HEK293 (cell line): Measurements from ENCODE around the gene CCDC146.

Experiments used
- CTCF ChIA-PET: fragments of 350-600 bp; formaldehyde crosslinking; extraction: SDS; loops from one replicate; lab custom pipeline; 2021; ENCODE audit warnings: antibody characterized with exemption; lab: Yijun Ruan, JAX
- POLR2A ChIA-PET: fragments of 300-600 bp; formaldehyde crosslinking; extraction: SDS; loops from one replicate; lab custom pipeline; 2020; ENCODE audit warnings: antibody characterized with exemption, inconsistent platforms; lab: Yijun Ruan, JAX
- H3K27ac ChIP-seq: fragments of 200-500 bp; sonication (Bioruptor generic); 2 replicates; pipeline ENCODE4 v1.5.1; 2014; ENCODE audit warnings: low read depth, low read length, control low read depth, inconsistent platforms; ENCODE audit errors: extremely low read depth
- H3K36me3 ChIP-seq, 2 experiments: fragments of 200-500 bp in 1 of 2; sonication (Bioruptor generic) in 1 of 2; 1 replicate in 1 of 2; 2 replicates in 1 of 2; pipeline ENCODE4 v1.5.1; 2014 to 2017; ENCODE audit warnings: inconsistent platforms in 2 of 2, low read length in 2 of 2; ENCODE audit not compliant: control insufficient read depth in 2 of 2, insufficient read depth in 1 of 2
- H3K4me1 ChIP-seq: fragments of 200-500 bp; sonication (Bioruptor generic); 2 replicates; pipeline ENCODE4 v1.5.1; 2014; ENCODE audit warnings: mild to moderate bottlenecking, low read length, inconsistent platforms; ENCODE audit not compliant: control insufficient read depth, insufficient read depth
- H3K4me3 ChIP-seq: 2 replicates; pipeline ENCODE4 v1.5.1; 2011; ENCODE audit warnings: low read depth, mild to moderate bottlenecking, control low read depth, low read length, moderate library complexity
- H3K9me3 ChIP-seq: fragments of 200-500 bp; sonication (Bioruptor generic); 2 replicates; pipeline ENCODE4 v1.5.1; 2014; ENCODE audit warnings: low read depth, low read length, inconsistent platforms; ENCODE audit not compliant: control insufficient read depth, insufficient read depth
- HIC1 ChIP-seq: fragments of 450-650 bp; formaldehyde crosslinking; IDR thresholded peaks from 2 replicates; pipeline ENCODE4 v1.5.1; 2016; ENCODE audit warnings: missing biosample characterization, missing genetic modification characterization
- SCRT1 ChIP-seq: fragments of 450-650 bp; formaldehyde crosslinking; IDR thresholded peaks from 2 replicates; pipeline ENCODE4 v1.5.1; 2016; ENCODE audit warnings: missing biosample characterization, missing genetic modification characterization, borderline replicate concordance
- SP7 ChIP-seq: fragments of 450-650 bp; formaldehyde crosslinking; IDR thresholded peaks from 2 replicates; pipeline ENCODE4 v1.5.1; 2016; ENCODE audit warnings: missing biosample characterization, missing genetic modification characterization
- ZFHX2 ChIP-seq: fragments of 450-650 bp; formaldehyde crosslinking; conservative IDR thresholded peaks from 2 replicates; pipeline ENCODE4 v1.5.1; 2016; ENCODE audit warnings: missing biosample characterization, missing genetic modification characterization
- ZNF133 ChIP-seq: fragments of 450-650 bp; formaldehyde crosslinking; IDR thresholded peaks from 2 replicates; pipeline ENCODE4 v1.5.1; 2016; ENCODE audit warnings: missing biosample characterization, missing genetic modification characterization
- ZNF146 ChIP-seq: fragments of 450-650 bp; formaldehyde crosslinking; IDR thresholded peaks from 2 replicates; pipeline ENCODE4 v1.5.1; 2016; ENCODE audit warnings: missing biosample characterization, missing genetic modification characterization
- ZNF155 ChIP-seq: fragments of 450-650 bp; formaldehyde crosslinking; IDR thresholded peaks from 2 replicates; pipeline ENCODE4 v1.5.1; 2016; ENCODE audit warnings: missing biosample characterization, missing genetic modification characterization
- ZNF175 ChIP-seq: fragments of 450-650 bp; formaldehyde crosslinking; IDR thresholded peaks from 2 replicates; pipeline ENCODE4 v1.5.1; 2016; ENCODE audit warnings: missing biosample characterization, missing genetic modification characterization
- ZNF19 ChIP-seq: fragments of 450-650 bp; formaldehyde crosslinking; IDR thresholded peaks from 2 replicates; pipeline ENCODE4; 2016; ENCODE audit warnings: missing biosample characterization, missing genetic modification characterization, low read depth
- ZNF24 ChIP-seq: fragments of 450-650 bp; formaldehyde crosslinking; IDR thresholded peaks from 2 replicates; pipeline ENCODE4 v1.5.1; 2016; ENCODE audit warnings: missing biosample characterization, missing genetic modification characterization
- ZNF280D ChIP-seq: fragments of 450-650 bp; formaldehyde crosslinking; IDR thresholded peaks from 2 replicates; pipeline ENCODE4 v1.5.1; 2016; ENCODE audit warnings: missing biosample characterization, missing genetic modification characterization
- ZNF391 ChIP-seq: fragments of 450-650 bp; formaldehyde crosslinking; IDR thresholded peaks from 2 replicates; pipeline ENCODE4 v1.5.1; 2016; ENCODE audit warnings: low read depth, missing biosample characterization, missing genetic modification characterization, borderline replicate concordance
- ZNF529 ChIP-seq: fragments of 450-650 bp; formaldehyde crosslinking; IDR thresholded peaks from 2 replicates; pipeline ENCODE4 v1.5.1; 2017; ENCODE audit warnings: missing genetic modification characterization, missing biosample characterization; ENCODE audit not compliant: insufficient replicate concordance
- ZNF561 ChIP-seq: fragments of 450-650 bp; IDR thresholded peaks from 2 replicates; pipeline ENCODE4 v1.5.1; 2018; ENCODE audit warnings: missing biosample characterization, missing genetic modification characterization, borderline replicate concordance
- ZNF623 ChIP-seq: fragments of 450-650 bp; formaldehyde crosslinking; IDR thresholded peaks from 2 replicates; pipeline ENCODE4 v1.5.1; 2016; ENCODE audit warnings: missing biosample characterization, missing genetic modification characterization
- ZNF639 ChIP-seq: fragments of 450-650 bp; formaldehyde crosslinking; IDR thresholded peaks from 2 replicates; pipeline ENCODE4 v1.5.1; 2016; ENCODE audit warnings: missing biosample characterization, missing genetic modification characterization
- ZNF701 ChIP-seq: fragments of 450-650 bp; formaldehyde crosslinking; IDR thresholded peaks from 2 replicates; pipeline ENCODE4 v1.5.1; 2016; ENCODE audit warnings: missing biosample characterization, missing genetic modification characterization
- ZNF777 ChIP-seq: fragments of 450-650 bp; formaldehyde crosslinking; IDR thresholded peaks from 2 replicates; pipeline ENCODE4 v1.5.1; 2017; ENCODE audit warnings: missing biosample characterization, missing genetic modification characterization, borderline replicate concordance
- ZNF785 ChIP-seq: fragments of 450-650 bp; formaldehyde crosslinking; IDR thresholded peaks from 2 replicates; pipeline ENCODE4 v1.5.1; 2016; ENCODE audit warnings: missing biosample characterization, missing genetic modification characterization
- ZSCAN5A ChIP-seq: fragments of 450-650 bp; formaldehyde crosslinking; IDR thresholded peaks from 2 replicates; pipeline ENCODE4 v1.5.1; 2016; ENCODE audit warnings: missing biosample characterization, missing genetic modification characterization
- TF ChIP-seq, protein P1 (sequence below): fragments of 450-650 bp; IDR thresholded peaks from 2 replicates; pipeline ENCODE4 v1.5.1; 2018; ENCODE audit warnings: missing biosample characterization, missing genetic modification characterization

Gene CCDC146

DNA sequence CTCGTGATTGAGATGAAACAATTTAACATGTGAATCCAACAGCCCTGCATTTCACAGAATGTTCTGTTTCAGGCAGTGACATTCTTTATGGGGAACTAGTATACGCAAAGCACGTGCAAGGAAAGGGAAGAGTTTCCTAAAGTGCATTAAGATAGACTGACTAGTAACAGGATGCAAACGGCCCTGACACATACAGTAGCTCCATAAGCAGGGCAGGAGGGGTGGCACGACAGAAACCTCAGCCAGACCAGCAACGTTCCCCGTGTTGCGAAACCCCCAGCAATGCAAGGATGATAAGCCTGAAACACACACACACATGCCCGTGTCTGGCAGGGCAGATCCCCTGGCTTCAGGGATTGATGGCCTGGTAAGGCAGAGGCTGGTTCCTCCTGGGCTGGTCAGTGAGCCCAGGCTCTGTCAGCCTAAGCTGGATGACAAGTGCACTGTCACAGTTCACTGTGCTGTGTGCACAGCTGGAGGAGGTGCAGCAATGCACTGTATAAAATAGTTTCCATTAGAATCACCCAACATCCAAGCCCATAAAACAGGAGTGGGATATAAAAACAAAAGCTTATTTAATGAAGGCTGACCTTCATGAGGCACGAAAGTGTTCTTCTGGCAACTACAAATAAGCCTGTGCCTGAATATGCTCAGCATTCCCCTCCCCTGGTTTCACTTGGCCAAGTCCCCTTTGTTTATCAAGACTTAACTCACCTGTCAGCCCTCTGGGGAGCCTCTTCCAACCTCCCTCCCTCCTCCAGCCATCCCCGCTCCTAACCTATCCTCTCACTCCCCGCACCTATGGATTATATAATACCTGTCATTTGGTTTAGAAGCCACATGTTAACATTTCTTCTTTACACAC, 204.9 kb downstream of the CCDC146 start:
- POLR2A ChIA-PET = no interaction called here
- Histone ChIP-seq H3K4me1 (no peaks in the 10 kb centered on the region; the same call in 1 of the 2 replicates), H3K36me3 (no peaks in the 10 kb centered on the region)

DNA sequence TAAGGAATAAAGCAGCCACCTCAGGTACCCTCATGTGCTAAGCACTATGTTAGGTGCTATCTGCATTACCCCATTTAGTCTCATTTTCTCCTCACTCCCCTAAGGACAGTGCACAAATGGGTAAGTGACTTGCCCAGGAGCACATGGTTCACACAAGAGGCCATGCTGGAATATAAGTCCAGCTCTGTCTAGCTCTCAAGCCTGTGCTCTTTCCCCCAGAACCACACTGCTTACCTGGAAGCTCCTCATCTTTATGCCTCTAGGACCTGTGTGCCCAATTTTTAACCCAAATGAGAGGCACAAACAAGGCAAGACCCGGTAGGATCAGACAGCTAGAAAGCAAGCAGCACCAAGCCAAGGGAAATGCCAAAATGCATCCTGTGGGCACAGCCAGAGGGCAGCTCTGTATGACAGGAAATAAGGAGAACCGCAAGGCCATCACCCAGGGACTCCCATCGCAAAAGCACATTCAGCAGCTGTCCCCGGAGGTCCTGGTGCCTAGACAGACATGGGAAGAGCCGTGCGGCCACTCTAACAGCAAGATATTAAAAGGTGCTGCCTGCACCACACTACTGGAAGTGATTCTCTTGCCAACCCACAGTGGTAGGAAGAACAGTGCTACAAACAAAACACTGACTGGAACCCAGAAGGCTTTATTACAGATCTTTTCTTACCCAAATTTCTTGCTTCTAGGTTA, 205.7 kb downstream of the CCDC146 start:
- Histone ChIP-seq H3K4me3 (no peak overlapping the region), H3K4me1 (no peaks in the 10 kb centered on the region; the same call in 1 of the 2 replicates), H3K9me3 (no peaks in the 10 kb centered on the region), H3K27ac (no peak overlapping the region), H3K36me3 (no peaks in the 10 kb centered on the region)
- ChIA-PET POLR2A (interaction anchor here (0.6 kb wide), 1 partner anchor 81 kb away, joined by 3 read pairs; no protein-coding TSS in a partner anchor), CTCF (interaction anchor here (0.7 to 1.3 kb wide), 3 partner anchors 81 to 710 kb away, joined by 3 to 5 read pairs (median 3); no protein-coding TSS in a partner anchor)
- no peak for TF ChIP-seq ZNF24 (tag by site-specific recombination)
- TF ChIP-seq ZNF639 = no peak
- TF ChIP-seq ZNF155 (tag by site-specific recombination) = no peak
- TF ChIP-seq ZNF391 (tag by site-specific recombination) = no peak
- no peak for TF ChIP-seq ZNF777 (tag by site-specific recombination)
- no peak for TF ChIP-seq HIC1 (tag by site-specific recombination)
- TF ChIP-seq ZNF785 (tag by site-specific recombination) = no peak
- TF ChIP-seq ZNF561 (tag by site-specific recombination) = no peak
- TF ChIP-seq ZFHX2 (tag by site-specific recombination) = no peak

More for the DNA sequence above, 204.9 kb downstream of the CCDC146 start:
- TF ChIP-seq ZNF19 (tag by site-specific recombination) (no peak), ZNF623 (tag by site-specific recombination) (no peak), ZNF175 (tag by site-specific recombination) (no peak), SCRT1 (tag by site-specific recombination) (no peak), ZNF280D (tag by site-specific recombination) (no peak), ZNF133 (tag by site-specific recombination) (no peak), ZNF529 (tag by site-specific recombination) (no peak), ZNF146 (tag by site-specific recombination) (no peak), ZNF701 (tag by site-specific recombination) (no peak), ZSCAN5A (no peak), SP7 (no peak)
- TF ChIP-seq, protein P1, sequence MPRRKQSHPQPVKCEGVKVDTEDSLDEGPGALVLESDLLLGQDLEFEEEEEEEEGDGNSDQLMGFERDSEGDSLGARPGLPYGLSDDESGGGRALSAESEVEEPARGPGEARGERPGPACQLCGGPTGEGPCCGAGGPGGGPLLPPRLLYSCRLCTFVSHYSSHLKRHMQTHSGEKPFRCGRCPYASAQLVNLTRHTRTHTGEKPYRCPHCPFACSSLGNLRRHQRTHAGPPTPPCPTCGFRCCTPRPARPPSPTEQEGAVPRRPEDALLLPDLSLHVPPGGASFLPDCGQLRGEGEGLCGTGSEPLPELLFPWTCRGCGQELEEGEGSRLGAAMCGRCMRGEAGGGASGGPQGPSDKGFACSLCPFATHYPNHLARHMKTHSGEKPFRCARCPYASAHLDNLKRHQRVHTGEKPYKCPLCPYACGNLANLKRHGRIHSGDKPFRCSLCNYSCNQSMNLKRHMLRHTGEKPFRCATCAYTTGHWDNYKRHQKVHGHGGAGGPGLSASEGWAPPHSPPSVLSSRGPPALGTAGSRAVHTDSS (tag by site-specific recombination) = no peak
- CTCF ChIA-PET = interaction anchor here (1.1 kb wide), 1 partner anchor 80 kb away, joined by 3 read pairs; no protein-coding TSS in a partner anchor
- H3K27ac ChIP-seq = no peak overlapping the region
- H3K4me3 ChIP-seq = no peak overlapping the region
- H3K9me3 ChIP-seq = no peaks in the 10 kb centered on the region
